Measurements from ENCODE around the gene SLC10A6.

The SLC10A6 gene

DNA sequence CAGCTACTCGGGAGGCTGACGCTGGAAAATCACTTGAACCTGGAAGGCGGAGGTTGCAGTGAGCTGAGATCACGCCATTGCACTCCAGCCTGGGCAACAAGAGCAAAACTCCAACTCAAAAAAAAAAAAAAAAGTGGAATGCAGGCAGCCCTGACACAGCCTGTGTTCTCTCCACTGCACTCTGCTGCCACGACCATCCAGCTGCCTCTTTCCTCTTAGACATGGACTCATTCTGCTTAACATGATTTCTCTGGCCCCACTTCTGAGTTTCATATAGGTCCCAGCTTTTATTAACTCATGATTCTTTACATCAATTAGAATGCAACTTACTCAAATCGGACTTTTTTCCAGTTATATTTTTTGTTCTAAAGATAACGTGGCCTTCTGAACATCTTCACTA lies 29.6 kb downstream of the SLC10A6 start:
- no peak overlapping the region for H3K4me3 ChIP-seq (ENCODE audit: low read length)
- TF ChIP-seq, protein P1, sequence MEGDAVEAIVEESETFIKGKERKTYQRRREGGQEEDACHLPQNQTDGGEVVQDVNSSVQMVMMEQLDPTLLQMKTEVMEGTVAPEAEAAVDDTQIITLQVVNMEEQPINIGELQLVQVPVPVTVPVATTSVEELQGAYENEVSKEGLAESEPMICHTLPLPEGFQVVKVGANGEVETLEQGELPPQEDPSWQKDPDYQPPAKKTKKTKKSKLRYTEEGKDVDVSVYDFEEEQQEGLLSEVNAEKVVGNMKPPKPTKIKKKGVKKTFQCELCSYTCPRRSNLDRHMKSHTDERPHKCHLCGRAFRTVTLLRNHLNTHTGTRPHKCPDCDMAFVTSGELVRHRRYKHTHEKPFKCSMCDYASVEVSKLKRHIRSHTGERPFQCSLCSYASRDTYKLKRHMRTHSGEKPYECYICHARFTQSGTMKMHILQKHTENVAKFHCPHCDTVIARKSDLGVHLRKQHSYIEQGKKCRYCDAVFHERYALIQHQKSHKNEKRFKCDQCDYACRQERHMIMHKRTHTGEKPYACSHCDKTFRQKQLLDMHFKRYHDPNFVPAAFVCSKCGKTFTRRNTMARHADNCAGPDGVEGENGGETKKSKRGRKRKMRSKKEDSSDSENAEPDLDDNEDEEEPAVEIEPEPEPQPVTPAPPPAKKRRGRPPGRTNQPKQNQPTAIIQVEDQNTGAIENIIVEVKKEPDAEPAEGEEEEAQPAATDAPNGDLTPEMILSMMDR (IDR thresholded peaks at IDR 0.05; ENCODE audit: insufficient read depth, low read depth, low read length, missing control alignments) = no peak
- DNase-seq (ENCODE audit: low read depth) = no peak

- no peak for DNase-seq (ENCODE audit: low read depth)
- no peak overlapping the region for H3K4me3 ChIP-seq (ENCODE audit: low read length)
- TF ChIP-seq, protein P1 (IDR thresholded peaks at IDR 0.05; ENCODE audit: insufficient read depth, low read depth, low read length, missing control alignments) = no peak
Observed at GRCh38 chr4:86818841-86819240, 30.3 kb downstream of the SLC10A6 start.

DNA sequence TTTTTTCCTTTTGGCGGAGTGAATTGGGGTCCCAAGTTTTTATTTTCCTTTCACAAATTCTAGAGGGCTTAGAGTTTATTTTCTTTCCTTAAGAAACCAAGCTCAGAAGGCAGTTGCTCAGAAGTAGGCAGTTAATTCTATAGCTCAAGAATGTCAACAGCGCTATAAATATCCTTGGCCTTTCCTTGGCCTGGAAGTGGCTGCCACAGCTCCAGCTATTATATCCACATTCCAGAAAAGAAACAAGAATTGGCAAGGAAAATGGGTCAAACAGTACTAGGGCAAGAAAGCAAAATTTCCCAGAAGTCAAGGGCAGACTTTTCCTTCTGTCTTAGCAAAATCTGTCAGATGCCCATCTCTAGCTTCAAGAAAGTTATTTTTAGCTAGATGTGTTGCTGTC lies 31.0 kb downstream of the SLC10A6 start:
- no peak for DNase-seq (ENCODE audit: low read depth)
- no peak overlapping the region for H3K4me3 ChIP-seq (ENCODE audit: low read length)
- TF ChIP-seq, protein P1 (IDR thresholded peaks at IDR 0.05; ENCODE audit: insufficient read depth, low read depth, low read length, missing control alignments) = no peak

DNA sequence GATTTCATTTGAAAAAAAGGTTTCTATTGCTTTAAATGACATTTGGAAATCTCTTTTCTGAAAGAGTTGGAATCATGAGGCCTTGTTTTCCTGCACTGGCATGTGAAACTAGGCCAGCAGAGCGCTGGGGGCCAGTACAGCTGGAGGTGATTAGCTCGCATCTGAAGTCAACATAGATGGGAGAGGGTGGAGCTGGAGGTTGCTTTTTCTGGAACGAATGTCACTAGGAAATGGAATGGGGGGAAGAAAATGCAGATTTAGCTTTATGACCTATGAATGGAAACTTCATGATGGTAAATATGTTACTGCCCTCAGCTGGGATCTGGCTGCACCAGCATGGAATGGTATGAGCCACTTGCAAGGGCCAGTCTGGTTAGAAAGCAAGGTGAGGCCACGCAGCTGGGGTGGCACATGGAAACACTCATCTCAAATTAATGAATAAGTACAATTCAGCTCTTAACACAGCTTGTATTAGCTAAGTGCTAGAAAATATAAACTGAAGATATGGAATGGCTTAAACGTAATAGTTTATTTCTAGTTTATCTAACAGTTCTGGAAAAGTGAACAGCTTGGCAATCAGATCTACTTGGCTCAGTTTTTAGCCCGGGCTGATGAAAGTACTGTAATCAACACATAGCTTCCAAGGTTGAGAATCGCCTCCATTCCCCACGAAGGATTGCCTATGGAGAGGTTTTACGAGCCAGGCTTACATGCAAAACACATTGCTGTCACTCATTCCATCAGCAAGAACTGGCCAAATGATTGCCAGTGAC lies 32.5 kb downstream of the SLC10A6 start:
- no peak overlapping the region for H3K4me3 ChIP-seq (ENCODE audit: low read length)
- TF ChIP-seq, protein P1 (IDR thresholded peaks at IDR 0.05; ENCODE audit: insufficient read depth, low read depth, low read length, missing control alignments) = no peak
- DNase-seq (ENCODE audit: low read depth) = no peak

DNA sequence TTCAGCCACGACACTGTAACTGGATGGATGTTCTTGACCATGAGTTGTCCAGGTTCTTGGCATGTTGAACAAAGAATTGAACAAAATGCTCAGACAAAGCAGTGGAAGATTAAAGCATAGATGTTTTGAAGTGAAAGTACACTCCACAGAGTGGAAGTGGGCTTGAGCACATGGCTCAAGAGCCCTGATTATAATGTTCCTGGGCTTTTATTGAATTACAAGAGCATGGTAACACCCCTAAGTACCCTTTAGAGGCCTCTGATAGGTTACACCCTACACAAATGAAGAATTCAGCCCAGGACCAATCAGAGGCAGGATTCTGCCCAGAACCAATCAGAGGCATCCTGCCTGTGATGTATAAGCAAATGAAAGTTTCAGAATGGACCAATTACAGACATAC lies 33.5 kb downstream of the SLC10A6 start:
- DNase-seq (ENCODE audit: low read depth) = no peak
- TF ChIP-seq, protein P1 (IDR thresholded peaks at IDR 0.05; ENCODE audit: insufficient read depth, low read depth, low read length, missing control alignments) = no peak
- no peak overlapping the region for H3K4me3 ChIP-seq (ENCODE audit: low read length)

DNA sequence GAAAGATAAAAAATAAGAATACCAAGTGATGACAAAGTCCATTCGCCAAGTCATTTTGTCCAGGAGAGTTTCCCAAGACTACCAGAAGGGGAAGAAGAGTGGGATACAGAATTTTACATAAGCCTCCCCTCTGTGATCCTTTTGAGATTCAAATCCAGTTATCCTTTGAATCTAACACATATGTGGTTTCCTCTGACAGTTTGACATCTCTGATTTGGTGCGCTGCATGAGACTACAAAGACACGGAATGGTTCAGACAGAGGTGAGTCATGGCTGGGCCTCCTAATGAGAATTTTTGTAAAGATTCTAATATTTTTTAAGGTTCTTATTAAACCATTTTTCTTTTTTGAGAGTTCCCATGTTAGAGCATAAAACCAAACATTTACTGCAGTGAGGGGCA lies 38.3 kb downstream of the SLC10A6 start:
- no peak overlapping the region for H3K4me3 ChIP-seq (ENCODE audit: low read length)
- no peak for DNase-seq (ENCODE audit: low read depth)
- TF ChIP-seq, protein P1 (IDR thresholded peaks at IDR 0.05; ENCODE audit: insufficient read depth, low read depth, low read length, missing control alignments) = no peak

- TF ChIP-seq, protein P1 (IDR thresholded peaks at IDR 0.05; ENCODE audit: insufficient read depth, low read depth, low read length, missing control alignments) = no peak
- no peak for DNase-seq (ENCODE audit: low read depth)
Observed at GRCh38 chr4:86809809-86810208, 39.4 kb downstream of the SLC10A6 start.

More at GRCh38 chr4:86809809-86810208, 39.4 kb downstream of the SLC10A6 start:
- no peak overlapping the region for H3K4me3 ChIP-seq (ENCODE audit: low read length)
